ENCODE data around the gene GNL3L.

DNA sequence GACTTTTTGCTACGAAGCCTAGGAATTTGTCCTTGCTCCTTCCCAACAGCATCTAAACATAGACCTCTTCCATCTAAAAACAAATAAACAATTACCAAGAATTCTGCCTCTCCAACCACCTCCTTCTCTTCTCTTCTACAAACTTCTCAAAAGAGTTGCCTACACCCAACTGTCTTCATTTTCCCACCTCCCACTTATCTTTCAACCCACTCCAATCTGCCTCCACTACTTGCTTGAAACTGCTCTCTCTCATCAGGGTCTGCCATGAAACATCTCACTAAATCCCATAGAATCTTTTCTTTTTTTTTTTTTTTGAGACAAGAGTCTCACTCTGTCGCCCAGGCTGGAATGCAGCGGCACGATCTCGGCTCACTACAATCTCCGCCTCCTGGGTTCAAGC lies 33.1 kb upstream of the GNL3L start:
- TF ChIP-seq EZH2phosphoT487 (IDR thresholded peaks at IDR 0.05; ENCODE audit: insufficient read depth, low read depth) (no peak), EZH2 (IDR thresholded peaks at IDR 0.05; ENCODE audit: insufficient read depth, poor library complexity, severe bottlenecking) (no peak)

All from GM23248 (cell line).